Measurements from ENCODE around the gene ABHD13. TPM values are rescaled to one million over a fixed set of nuclear protein-coding genes. Genes with fewer than 3 reads are reported as not detected.
"Not testable (repeated sequence)": the region's sequence is repeated elsewhere in the genome, so short reads cannot be mapped to it uniquely, and the experiment has no call there.

The ABHD13 gene
- total and polyA plus RNA-seq, 7 donors, result 3.8 to 10.5 (median 5.7) TPM

DNA sequence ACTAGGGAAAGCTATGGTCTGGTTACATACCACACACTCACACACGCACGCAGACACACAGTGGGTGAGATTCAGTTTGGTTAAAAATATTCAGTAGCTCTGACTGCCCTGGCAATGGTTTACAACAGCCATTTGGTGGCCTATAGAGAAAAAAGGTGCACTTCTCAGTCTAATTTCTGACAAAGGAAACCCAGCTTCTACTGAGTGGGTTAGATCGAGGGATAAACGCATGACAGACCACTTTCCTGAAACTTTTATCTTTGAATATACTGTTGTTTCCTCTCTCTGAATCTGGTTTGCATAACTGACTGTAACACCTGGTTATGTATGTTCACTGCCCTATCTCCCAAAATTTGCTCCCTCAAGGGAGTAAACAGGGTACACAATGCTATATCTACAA lies 5.3 kb upstream of the ABHD13 start:
- peaks cover 17% of the 10 kb centered on the region for H3K4me1 ChIP-seq
- no peaks in the 10 kb centered on the region for H3K27me3 ChIP-seq (ENCODE audit: insufficient read depth in 3 of 3, low read length in 2 of 3)
- peak overlapping the region; percentile 33 for H3K27ac ChIP-seq
- H3K36me3 ChIP-seq (ENCODE audit: insufficient read depth in 1 of 2, low read depth in 1 of 2), result peaks cover 4 to 19% of the 10 kb centered on the region in 2 donors
- ATAC-seq, result no peak
- TF ChIP-seq, protein P1, sequence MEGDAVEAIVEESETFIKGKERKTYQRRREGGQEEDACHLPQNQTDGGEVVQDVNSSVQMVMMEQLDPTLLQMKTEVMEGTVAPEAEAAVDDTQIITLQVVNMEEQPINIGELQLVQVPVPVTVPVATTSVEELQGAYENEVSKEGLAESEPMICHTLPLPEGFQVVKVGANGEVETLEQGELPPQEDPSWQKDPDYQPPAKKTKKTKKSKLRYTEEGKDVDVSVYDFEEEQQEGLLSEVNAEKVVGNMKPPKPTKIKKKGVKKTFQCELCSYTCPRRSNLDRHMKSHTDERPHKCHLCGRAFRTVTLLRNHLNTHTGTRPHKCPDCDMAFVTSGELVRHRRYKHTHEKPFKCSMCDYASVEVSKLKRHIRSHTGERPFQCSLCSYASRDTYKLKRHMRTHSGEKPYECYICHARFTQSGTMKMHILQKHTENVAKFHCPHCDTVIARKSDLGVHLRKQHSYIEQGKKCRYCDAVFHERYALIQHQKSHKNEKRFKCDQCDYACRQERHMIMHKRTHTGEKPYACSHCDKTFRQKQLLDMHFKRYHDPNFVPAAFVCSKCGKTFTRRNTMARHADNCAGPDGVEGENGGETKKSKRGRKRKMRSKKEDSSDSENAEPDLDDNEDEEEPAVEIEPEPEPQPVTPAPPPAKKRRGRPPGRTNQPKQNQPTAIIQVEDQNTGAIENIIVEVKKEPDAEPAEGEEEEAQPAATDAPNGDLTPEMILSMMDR (IDR thresholded peaks at IDR 0.05), result no peak
- 80 to 97% (median 89%) methylated on average over 4 of the region's 4 CpGs for WGBS, 3 donors
- H3K4me3 ChIP-seq, result no peak overlapping the region
- DNase-seq, result no peak
- intact Hi-C loops (cut with DNase I), result no loop called here
- no peaks in the 10 kb centered on the region for H3K9me3 ChIP-seq

DNA sequence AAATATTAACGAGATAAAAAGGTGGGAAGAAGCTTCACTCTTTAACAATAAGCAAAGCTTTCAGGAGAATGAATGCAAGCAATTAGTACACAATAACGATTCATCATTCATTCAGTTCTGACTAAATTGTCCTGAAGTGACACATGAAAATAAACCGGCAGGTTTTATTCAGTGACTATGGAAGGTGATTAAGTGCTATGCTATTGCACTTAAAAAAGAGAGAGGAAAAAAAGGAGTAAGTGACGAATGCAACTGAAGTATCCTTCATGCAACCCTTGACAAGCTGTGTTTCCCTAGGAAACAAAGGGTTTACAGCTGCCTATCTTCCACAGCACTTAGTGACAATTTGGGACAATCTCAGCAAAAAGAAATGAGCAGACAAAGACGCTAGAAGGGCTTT lies 4.2 kb upstream of the ABHD13 start:
- no peak for DNase-seq
- Histone ChIP-seq H3K27me3 (ENCODE audit: insufficient read depth in 3 of 3, low read length in 2 of 3) (no peaks in the 10 kb centered on the region), H3K27ac (peak overlapping the region; percentile 65), H3K36me3 (ENCODE audit: insufficient read depth in 1 of 2, low read depth in 1 of 2) (peaks cover 4 to 19% of the 10 kb centered on the region in 2 donors), H3K9me3 (no peaks in the 10 kb centered on the region), H3K4me1 (peaks cover 17% of the 10 kb centered on the region), H3K4me3 (peak overlapping the region; percentile 53)
- intact Hi-C loops (cut with DNase I), result no loop called here
- WGBS, 3 donors, result 49 to 55% (median 53%) methylated on average over 5 of the region's 5 CpGs
- TF ChIP-seq, protein P1 (IDR thresholded peaks at IDR 0.05), result no peak
- ATAC-seq, result no peak

DNA sequence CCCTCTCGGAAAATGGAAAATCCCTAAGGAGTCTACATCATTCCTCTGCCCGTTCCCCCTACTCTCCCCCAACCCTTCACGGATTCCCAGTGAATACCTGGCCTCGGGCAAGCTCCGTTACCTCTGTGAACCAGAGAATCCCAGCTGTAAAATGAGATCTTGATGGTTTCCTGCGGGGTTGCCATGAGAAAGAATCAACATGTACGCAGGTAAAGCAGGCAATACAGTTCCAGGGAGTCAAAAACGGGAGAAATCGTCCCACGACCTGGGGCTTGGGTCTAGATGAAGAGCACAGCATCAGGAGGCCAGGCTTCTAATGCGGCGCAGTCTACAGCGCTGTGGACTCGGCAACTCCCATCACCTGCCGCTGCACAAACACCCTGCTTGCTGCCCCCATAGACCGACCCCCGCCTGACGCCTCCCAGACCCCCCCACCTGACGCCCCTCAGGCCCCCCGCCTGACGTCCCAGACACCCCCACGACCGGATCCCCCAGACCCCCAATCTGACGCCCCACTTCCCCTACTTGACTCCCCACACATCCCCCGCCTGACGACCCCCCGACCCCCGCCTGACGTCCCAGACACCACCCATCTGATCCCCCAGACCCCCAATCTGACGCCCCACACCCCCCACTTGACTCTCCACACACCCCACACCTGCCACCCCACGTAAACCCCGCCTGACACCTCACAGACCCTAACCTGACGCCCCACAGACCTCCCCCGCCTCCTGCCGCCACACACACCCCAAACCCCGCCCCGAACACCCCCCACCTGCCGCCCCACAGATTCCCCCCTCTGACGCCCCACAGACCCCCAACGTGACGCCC lies 3.5 kb upstream of the ABHD13 start:
- peaks cover 0 to 14% of the 10 kb centered on the region in 2 donors for H3K36me3 ChIP-seq (ENCODE audit: insufficient read depth in 1 of 2, low read depth in 1 of 2)
- H3K4me1 ChIP-seq, result peaks cover 22% of the 10 kb centered on the region
- ATAC-seq (no peak), DNase-seq (peak; percentile 19 to 57)
- H3K27me3 ChIP-seq (ENCODE audit: insufficient read depth in 3 of 3, low read length in 2 of 3), result no peaks in the 10 kb centered on the region
- H3K9me3 ChIP-seq, result no peaks in the 10 kb centered on the region
- WGBS, 3 donors, result 9 to 11% (median 10%) methylated on average over 35 to 41 of the region's 41 CpGs
- TF ChIP-seq, protein P1 (IDR thresholded peaks at IDR 0.05), result no peak
- intact Hi-C loops (cut with DNase I), result no loop called here
- peak overlapping the region; percentile 53 for H3K4me3 ChIP-seq
- peak overlapping the region; percentile 65 for H3K27ac ChIP-seq

DNA sequence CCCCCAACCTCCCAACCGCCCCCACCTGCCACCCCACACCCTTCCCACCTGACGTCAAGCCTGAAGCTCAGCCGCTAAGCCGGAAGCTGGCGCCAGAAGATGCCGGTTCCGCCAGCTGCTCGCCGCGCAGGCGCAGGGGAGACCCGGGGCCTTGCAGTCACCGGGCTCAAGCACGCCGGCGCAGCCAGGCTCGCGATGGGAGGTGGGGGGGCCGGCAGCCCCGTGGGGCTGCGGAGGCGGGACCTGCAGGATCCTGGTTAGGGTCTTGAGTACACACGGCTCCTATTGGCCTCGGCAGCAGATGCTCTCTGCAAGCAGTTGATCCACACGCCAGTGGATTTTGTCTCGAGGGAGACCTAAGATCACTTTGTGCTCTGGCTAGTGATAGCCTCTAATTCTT lies 2.8 kb upstream of the ABHD13 start, which contains the start of gene LIG4:
TSS of gene LIG4 (minus strand) at position 101 of the 400 bp plus-strand sequence. CDS start 4,268 bp downstream, outside the sequence.
- Histone ChIP-seq H3K4me3 (peak within 1 kb of the TSS; percentile 61), H3K36me3 (ENCODE audit: insufficient read depth in 1 of 2, low read depth in 1 of 2) (peaks cover 0 to 7% of the 10 kb centered on the region in 2 donors), H3K27me3 (ENCODE audit: insufficient read depth in 3 of 3, low read length in 2 of 3) (no peaks in the 10 kb centered on the region), H3K4me1 (peaks cover 30% of the 10 kb centered on the region), H3K9me3 (no peaks in the 10 kb centered on the region), H3K27ac (peak within 1 kb of the TSS; percentile 94)
- DNase-seq (peak; percentile 93 to 97), ATAC-seq (peak; percentile 81 to 86 (median 82))
- TF ChIP-seq, protein P1 (IDR thresholded peaks at IDR 0.05), result no peak
- 0 to 1% (median 1%) methylated on average over 13 to 26 of the region's 26 CpGs for WGBS, 3 donors
- intact Hi-C loops (cut with DNase I), result no loop called here

DNA sequence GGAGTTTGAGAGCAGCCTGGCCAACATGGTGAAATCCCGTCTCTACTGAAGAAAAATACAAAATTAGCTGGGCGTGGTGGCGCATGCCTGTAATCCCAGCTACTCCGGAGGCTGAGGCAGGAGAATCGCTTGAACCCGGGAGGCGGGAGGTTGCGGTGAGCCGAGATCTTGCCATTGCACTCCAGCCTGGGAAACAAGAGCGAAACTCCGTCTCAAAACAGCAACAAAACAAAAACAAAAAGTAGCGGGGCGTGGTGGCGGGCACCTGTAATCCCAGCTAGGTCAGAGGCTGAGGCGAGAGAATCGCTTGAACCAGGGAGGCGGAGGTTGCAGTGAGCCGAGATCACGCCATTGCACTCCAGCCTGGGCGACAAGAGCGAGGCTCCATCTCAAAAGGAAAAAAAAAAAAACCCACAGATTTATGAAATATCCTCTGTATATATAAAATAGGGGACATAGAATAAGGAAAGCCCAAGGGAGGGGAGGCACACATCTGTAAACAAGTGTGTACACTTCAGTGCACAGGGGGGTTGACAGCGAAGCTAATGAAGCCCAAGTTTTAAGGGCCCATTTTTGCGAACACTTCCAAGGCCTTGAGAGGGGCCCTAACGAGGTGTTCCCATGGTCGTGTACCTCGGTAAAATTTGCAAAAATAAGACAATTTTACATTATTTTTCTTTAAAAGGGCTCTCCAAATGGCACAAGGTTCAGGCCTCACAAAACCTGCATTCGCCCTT lies 717 bp upstream of the ABHD13 start:
- peak in 2 of 4 donors; percentile 9 to 16 for ATAC-seq
- peak in 1 of 2 donors; percentile 17 for DNase-seq
- H3K27me3 ChIP-seq (ENCODE audit: insufficient read depth in 3 of 3, low read length in 2 of 3); H3K9me3 ChIP-seq; intact Hi-C loops (cut with DNase I); H3K36me3 ChIP-seq (ENCODE audit: insufficient read depth in 1 of 2, low read depth in 1 of 2): not testable (repeated sequence)
- Histone ChIP-seq H3K27ac (peak overlapping the region; percentile 94), H3K4me3 (peak overlapping the region; percentile 95), H3K4me1 (peaks cover 41% of the 10 kb centered on the region)
- 65 to 68% (median 67%) methylated on average over 27 of the region's 27 CpGs for WGBS, 3 donors

All from psoas muscle (tissue), 8 donors.